H9 (cell line): ENCODE results near the gene CPT1A. TPM values are rescaled to one million over a fixed set of nuclear protein-coding genes. Genes with fewer than 3 reads are reported as not detected.
A peak's percentile ranks its signal among the peaks of the same experiment; 100 is the strongest.
"Not testable (repeated sequence)": the region's sequence is repeated elsewhere in the genome, so short reads cannot be mapped to it uniquely, and the experiment has no call there.

Experiments used
- DNase-seq: peaks from one replicate; pipeline ENCODE4 v3.0.0-alpha.2; 2017
- H2AFZ ChIP-seq: one replicate; pipeline ENCODE4 v1.6.1; 2013; ENCODE audit warnings: mild to moderate bottlenecking, low read length, control low read depth, moderate library complexity
- H2AK5ac ChIP-seq: 2 replicates; pipeline ENCODE4 v1.6.1; 2013; ENCODE audit warnings: low read length, control low read depth, mixed read lengths; ENCODE audit not compliant: insufficient read length
- H2BK120ac ChIP-seq: one replicate; pipeline ENCODE4 v1.6.1; 2013; ENCODE audit warnings: low read depth, mild to moderate bottlenecking, low read length, control low read depth, inconsistent platforms; ENCODE audit not compliant: poor library complexity, severe bottlenecking
- H2BK12ac ChIP-seq: 2 replicates; pipeline ENCODE4 v1.6.1; 2013; ENCODE audit warnings: low read length, control low read depth, mixed read lengths, low read depth; ENCODE audit not compliant: insufficient read length
- H2BK15ac ChIP-seq: 2 replicates; pipeline ENCODE4 v1.6.1; 2013; ENCODE audit warnings: low read depth, low read length, control low read depth
- H2BK20ac ChIP-seq: one replicate; pipeline ENCODE4 v1.6.1; 2013; ENCODE audit warnings: low read depth, mild to moderate bottlenecking, low read length, control low read depth, inconsistent platforms; ENCODE audit not compliant: poor library complexity, severe bottlenecking
- H2BK5ac ChIP-seq: 2 replicates; pipeline ENCODE4 v1.6.1; 2013; ENCODE audit warnings: low read length, control low read depth, mixed read lengths; ENCODE audit not compliant: insufficient read length
- H3K14ac ChIP-seq: 2 replicates; pipeline ENCODE4 v1.6.1; 2013; ENCODE audit warnings: low read length, control low read depth; ENCODE audit not compliant: insufficient read depth
- H3K18ac ChIP-seq: 2 replicates; pipeline ENCODE4 v1.6.1; 2013; ENCODE audit warnings: low read depth, mild to moderate bottlenecking, mixed read lengths, low read length, control low read depth; ENCODE audit not compliant: insufficient read length
- H3K23ac ChIP-seq: 2 replicates; pipeline ENCODE4 v1.6.1; 2013; ENCODE audit warnings: low read length, control low read depth, mixed read lengths, low read depth; ENCODE audit not compliant: insufficient read length
- H3K23me2 ChIP-seq: 2 replicates; pipeline ENCODE4 v1.6.1; 2013; ENCODE audit warnings: low read depth, mild to moderate bottlenecking, mixed read lengths, low read length, control low read depth; ENCODE audit not compliant: insufficient read length, poor library complexity, severe bottlenecking
- H3K27ac ChIP-seq: 2 replicates; pipeline ENCODE4 v1.5.1; 2013; ENCODE audit warnings: low read length, control low read depth, mixed read lengths, low read depth; ENCODE audit not compliant: insufficient read length
- H3K27me3 ChIP-seq: 2 replicates; pipeline ENCODE4 v1.6.1; 2013; ENCODE audit warnings: low read length, control low read depth, inconsistent platforms; ENCODE audit not compliant: insufficient read depth
- H3K4ac ChIP-seq: 2 replicates; pipeline ENCODE4 v1.6.1; 2013; ENCODE audit warnings: low read depth, mild to moderate bottlenecking, control low read depth, inconsistent platforms, low read length, moderate library complexity
- H3K4me1 ChIP-seq: 2 replicates; pipeline ENCODE4 v1.6.1; 2013; ENCODE audit warnings: low read length, control low read depth, inconsistent platforms; ENCODE audit not compliant: insufficient read depth
- H3K4me2 ChIP-seq: 2 replicates; pipeline ENCODE4 v1.6.1; 2013; ENCODE audit warnings: low read length, control low read depth, mixed read lengths; ENCODE audit not compliant: insufficient read length, insufficient read depth
- H3K56ac ChIP-seq: 2 replicates; pipeline ENCODE4 v1.6.1; 2013; ENCODE audit warnings: low read depth, mild to moderate bottlenecking, mixed read lengths, low read length, control low read depth; ENCODE audit not compliant: insufficient read length
- H3K79me1 ChIP-seq: 2 replicates; pipeline ENCODE4 v1.6.1; 2013; ENCODE audit warnings: low read depth, mild to moderate bottlenecking, moderate library complexity, low read length, control low read depth, inconsistent platforms; ENCODE audit not compliant: insufficient read depth, poor library complexity, severe bottlenecking
- H3K79me2 ChIP-seq: 2 replicates; pipeline ENCODE4 v1.6.1; 2013; ENCODE audit warnings: low read length, control low read depth, inconsistent platforms; ENCODE audit not compliant: insufficient read depth
- H3K9ac ChIP-seq: 2 replicates; pipeline ENCODE4 v1.6.1; 2013; ENCODE audit warnings: low read length, control low read depth, mixed read lengths; ENCODE audit not compliant: insufficient read length; ENCODE audit errors: extremely low read depth
- H3K9me3 ChIP-seq: one replicate; pipeline ENCODE4 v1.6.1; 2013; ENCODE audit warnings: low read depth, low read length, inconsistent platforms; ENCODE audit not compliant: control insufficient read depth
- H3T11ph ChIP-seq: one replicate; pipeline ENCODE4 v1.6.1; 2013; ENCODE audit warnings: mild to moderate bottlenecking, low read length, control low read depth, inconsistent platforms
- H4K20me1 ChIP-seq: one replicate; pipeline ENCODE4 v1.6.1; 2013; ENCODE audit not compliant: control insufficient read depth, insufficient read length, insufficient read depth
- H4K5ac ChIP-seq: 2 replicates; pipeline ENCODE4 v1.6.1; 2013; ENCODE audit warnings: low read depth, mild to moderate bottlenecking, mixed read lengths, low read length, control low read depth; ENCODE audit not compliant: insufficient read length
- H4K8ac ChIP-seq: replicated peaks from 2 replicates; pipeline ENCODE4 v1.6.1; 2013; ENCODE audit warnings: low read length, control low read depth, mixed read lengths, low read depth; ENCODE audit not compliant: insufficient read length
- H4K91ac ChIP-seq: 2 replicates; pipeline ENCODE4 v1.6.1; 2013; ENCODE audit warnings: low read depth, mild to moderate bottlenecking, moderate library complexity, mixed read lengths, low read length, control low read depth; ENCODE audit not compliant: insufficient read length
- H3K27ac Mint-ChIP-seq, 3 experiments: 2 replicates in 2 of 3; 3 replicates in 1 of 3; pipeline ENCODE4 v1.8.0; 2020 to 2021; ENCODE audit warnings: mixed read lengths in 3 of 3, mild to moderate bottlenecking in 1 of 3, moderate library complexity in 1 of 3
- H3K27me3 Mint-ChIP-seq: 2 replicates; pipeline ENCODE4 v1.8.0; 2021; ENCODE audit warnings: low read depth, mild to moderate bottlenecking, moderate library complexity, mixed read lengths
- H3K36me3 Mint-ChIP-seq, 3 experiments: 2 replicates in 2 of 3; 3 replicates in 1 of 3; pipeline ENCODE4 v1.8.0; 2020 to 2021; ENCODE audit warnings: low read depth in 3 of 3, mixed read lengths in 3 of 3; ENCODE audit not compliant: insufficient read depth in 1 of 3
- H3K4me1 Mint-ChIP-seq, 2 experiments: 2 replicates each; pipeline ENCODE4 v1.8.0; 2020; ENCODE audit warnings: mixed read lengths in 2 of 2
- H3K4me3 Mint-ChIP-seq, 2 experiments: 2 replicates in 1 of 2; 3 replicates in 1 of 2; pipeline ENCODE4 v1.8.0; 2020 to 2021; ENCODE audit warnings: mild to moderate bottlenecking in 2 of 2, mixed read lengths in 2 of 2, moderate library complexity in 1 of 2
- H3K9me3 Mint-ChIP-seq, 2 experiments: 2 replicates in 1 of 2; 3 replicates in 1 of 2; pipeline ENCODE4 v1.8.0; 2020; ENCODE audit warnings: mild to moderate bottlenecking in 2 of 2, mixed read lengths in 2 of 2, moderate library complexity in 1 of 2
- WGBS: extraction: QIAGEN DNeasy Blood & Tissue Kit; methylation state at CpG from one replicate; pipeline ENCODE4 v1.1.7; 2013; ENCODE audit warnings: missing lambda C conversion rate, low lambda C conversion rate, mixed read lengths; ENCODE audit not compliant: insufficient read length; ENCODE audit errors: extremely low coverage; 5-methylcytosine and 5-hydroxymethylcytosine counted together
- total RNA-seq: library from RNA; stranded (reverse); gene quantifications from 2 replicates; pipeline ENCODE4 v1.2.1, GENCODE V29; 2021
- TF ChIP-seq, protein P1 (sequence below): fragments of 200-600 bp; sonication (generic); conservative IDR thresholded peaks from 3 replicates; pipeline ENCODE4 v1.8.0; 2021; ENCODE audit warnings: antibody characterized with exemption, mild to moderate bottlenecking

CPT1A gene
- total RNA-seq, 1 experiment from 2014 or later: 7.5 TPM

DNA sequence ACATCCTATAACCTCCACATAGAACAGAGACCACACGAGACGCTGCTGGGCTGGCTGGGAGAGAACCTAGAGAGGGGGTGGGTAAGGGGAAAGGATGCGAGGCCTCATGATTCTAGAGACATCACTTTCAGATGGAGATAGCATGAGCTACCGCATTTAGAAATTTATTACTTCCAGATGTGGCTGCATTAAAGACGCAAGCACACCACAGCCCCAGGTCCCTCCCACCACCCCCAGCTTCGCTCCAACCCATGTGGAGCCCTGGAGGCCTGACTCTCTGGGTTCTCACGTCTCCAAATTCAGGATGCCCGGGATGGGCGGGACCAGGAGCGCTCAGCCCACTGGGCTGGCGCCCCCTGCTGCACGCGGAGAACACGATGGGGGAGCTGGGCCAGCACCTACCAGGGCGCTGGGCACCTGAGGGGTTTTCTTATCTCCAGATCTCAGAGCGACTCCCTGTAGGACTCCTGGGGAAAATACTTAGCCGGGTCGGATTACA lies 48.3 kb upstream of the CPT1A start:
- no peaks in the 10 kb centered on the region for H3K9me3 ChIP-seq
- no peak overlapping the region for H2BK12ac ChIP-seq
- H2BK5ac ChIP-seq: no peak overlapping the region
- H3K27me3 ChIP-seq: no peaks in the 10 kb centered on the region
- no peak overlapping the region for H3K4ac ChIP-seq
- H3K27me3 Mint-ChIP-seq: no peaks in the 10 kb centered on the region
- H3K4me1 Mint-ChIP-seq: peaks cover 5 to 11% of the 10 kb centered on the region in 2 experiments; a peak in 3 of 4 replicates
- TF ChIP-seq, protein P1, sequence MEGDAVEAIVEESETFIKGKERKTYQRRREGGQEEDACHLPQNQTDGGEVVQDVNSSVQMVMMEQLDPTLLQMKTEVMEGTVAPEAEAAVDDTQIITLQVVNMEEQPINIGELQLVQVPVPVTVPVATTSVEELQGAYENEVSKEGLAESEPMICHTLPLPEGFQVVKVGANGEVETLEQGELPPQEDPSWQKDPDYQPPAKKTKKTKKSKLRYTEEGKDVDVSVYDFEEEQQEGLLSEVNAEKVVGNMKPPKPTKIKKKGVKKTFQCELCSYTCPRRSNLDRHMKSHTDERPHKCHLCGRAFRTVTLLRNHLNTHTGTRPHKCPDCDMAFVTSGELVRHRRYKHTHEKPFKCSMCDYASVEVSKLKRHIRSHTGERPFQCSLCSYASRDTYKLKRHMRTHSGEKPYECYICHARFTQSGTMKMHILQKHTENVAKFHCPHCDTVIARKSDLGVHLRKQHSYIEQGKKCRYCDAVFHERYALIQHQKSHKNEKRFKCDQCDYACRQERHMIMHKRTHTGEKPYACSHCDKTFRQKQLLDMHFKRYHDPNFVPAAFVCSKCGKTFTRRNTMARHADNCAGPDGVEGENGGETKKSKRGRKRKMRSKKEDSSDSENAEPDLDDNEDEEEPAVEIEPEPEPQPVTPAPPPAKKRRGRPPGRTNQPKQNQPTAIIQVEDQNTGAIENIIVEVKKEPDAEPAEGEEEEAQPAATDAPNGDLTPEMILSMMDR: peak; percentile 71
- H3K79me1 ChIP-seq: no peaks in the 10 kb centered on the region
- no peaks in the 10 kb centered on the region for H3K9me3 Mint-ChIP-seq
- H3K56ac ChIP-seq: no peak overlapping the region
- H2BK20ac ChIP-seq: no peak overlapping the region
- H3K79me2 ChIP-seq: no peaks in the 10 kb centered on the region
- H4K20me1 ChIP-seq: no peaks in the 10 kb centered on the region
- H3K23ac ChIP-seq: no peak overlapping the region
- WGBS: no CpG with 5 or more reads among the region's 18 CpGs
- H2AFZ ChIP-seq: no peak overlapping the region
- H3K27ac ChIP-seq: no peak overlapping the region
- no peak overlapping the region for H4K8ac ChIP-seq
- no peak overlapping the region for H4K5ac ChIP-seq
- H3T11ph ChIP-seq: no peak overlapping the region
- peak; percentile 76 for DNase-seq
- no peak overlapping the region for H4K91ac ChIP-seq
- no peak overlapping the region for H3K18ac ChIP-seq
- no peak overlapping the region for H2BK120ac ChIP-seq
- H3K9ac ChIP-seq: no peak overlapping the region
- H2BK15ac ChIP-seq: no peak overlapping the region
- no peak overlapping the region for H3K14ac ChIP-seq
- H3K36me3 Mint-ChIP-seq: peaks cover 21 to 38% (median 28%) of the 10 kb centered on the region in 3 experiments
- H2AK5ac ChIP-seq: no peak overlapping the region
- H3K23me2 ChIP-seq: no peaks in the 10 kb centered on the region
- no peaks in the 10 kb centered on the region for H3K4me1 ChIP-seq
- no peak overlapping the region for H3K27ac Mint-ChIP-seq
- H3K4me2 ChIP-seq: no peak overlapping the region
- no peak overlapping the region for H3K4me3 Mint-ChIP-seq

GRCh38 chr11:68884827-68885226 lies 43.1 kb upstream of the CPT1A start:
- DNase-seq, H3K9me3 ChIP-seq, H3K23ac ChIP-seq, H4K91ac ChIP-seq, H2AFZ ChIP-seq, H3K9me3 Mint-ChIP-seq, H4K8ac ChIP-seq, H4K20me1 ChIP-seq, H3K56ac ChIP-seq, H3K79me1 ChIP-seq, H3K23me2 ChIP-seq, H3K4me3 Mint-ChIP-seq, H3K14ac ChIP-seq, H3K4me1 Mint-ChIP-seq, H2BK5ac ChIP-seq, H2BK12ac ChIP-seq, H3K4ac ChIP-seq, H3K79me2 ChIP-seq, H2BK15ac ChIP-seq, H3K27ac ChIP-seq, H3K18ac ChIP-seq, H3K27me3 ChIP-seq, H3K9ac ChIP-seq, H3K27me3 Mint-ChIP-seq, H3K27ac Mint-ChIP-seq, H2BK120ac ChIP-seq, H4K5ac ChIP-seq, H3K4me1 ChIP-seq, H2BK20ac ChIP-seq, H2AK5ac ChIP-seq, H3K4me2 ChIP-seq, H3T11ph ChIP-seq: not testable (repeated sequence)
- WGBS: no CpG with 5 or more reads among the region's 15 CpGs
- peaks cover 6 to 14% (median 9%) of the 10 kb centered on the region in 3 experiments for H3K36me3 Mint-ChIP-seq
